Right lobe of liver (tissue), 4 donors: ENCODE measurements around the gene SIL1.

Experiments
- CTCF ChIP-seq, 4 donors: fragments of 200-600 bp in 3 of 4; fragments of 450-650 bp in 1 of 4; IDR thresholded peaks; one replicate each; pipeline versions ENCODE4 v1.5.1 to v1.8.0; 2016 to 2022; ENCODE audit warnings: antibody characterized with exemption in 4 of 4, mild to moderate bottlenecking in 2 of 4
- POLR2A ChIP-seq: fragments of 450-650 bp; IDR thresholded peaks from one replicate; pipeline ENCODE4 v1.6.1; 2017; ENCODE audit warnings: antibody characterized with exemption, mild to moderate bottlenecking
- donor health status: DM: no; HTN: no; CAD: no.
- donor health status: DM: no; HTN: no; CAD: no.
- donor health status: DM: no; HTN: yes; CAD: no.

GRCh38 chr5:139064613-139065012 lies 133.6 kb downstream of the SIL1 start:
- TF ChIP-seq CTCF (IDR thresholded peaks at IDR 0.05) (no peak), POLR2A (no peak)
